ENCODE measurements around the gene EPHA2.
A peak's percentile ranks its signal among the peaks of the same experiment; 100 is the strongest.
"Not testable (repeated sequence)": the region's sequence is repeated elsewhere in the genome, so short reads cannot be mapped to it uniquely, and the experiment has no call there.

The EPHA2 gene

DNA sequence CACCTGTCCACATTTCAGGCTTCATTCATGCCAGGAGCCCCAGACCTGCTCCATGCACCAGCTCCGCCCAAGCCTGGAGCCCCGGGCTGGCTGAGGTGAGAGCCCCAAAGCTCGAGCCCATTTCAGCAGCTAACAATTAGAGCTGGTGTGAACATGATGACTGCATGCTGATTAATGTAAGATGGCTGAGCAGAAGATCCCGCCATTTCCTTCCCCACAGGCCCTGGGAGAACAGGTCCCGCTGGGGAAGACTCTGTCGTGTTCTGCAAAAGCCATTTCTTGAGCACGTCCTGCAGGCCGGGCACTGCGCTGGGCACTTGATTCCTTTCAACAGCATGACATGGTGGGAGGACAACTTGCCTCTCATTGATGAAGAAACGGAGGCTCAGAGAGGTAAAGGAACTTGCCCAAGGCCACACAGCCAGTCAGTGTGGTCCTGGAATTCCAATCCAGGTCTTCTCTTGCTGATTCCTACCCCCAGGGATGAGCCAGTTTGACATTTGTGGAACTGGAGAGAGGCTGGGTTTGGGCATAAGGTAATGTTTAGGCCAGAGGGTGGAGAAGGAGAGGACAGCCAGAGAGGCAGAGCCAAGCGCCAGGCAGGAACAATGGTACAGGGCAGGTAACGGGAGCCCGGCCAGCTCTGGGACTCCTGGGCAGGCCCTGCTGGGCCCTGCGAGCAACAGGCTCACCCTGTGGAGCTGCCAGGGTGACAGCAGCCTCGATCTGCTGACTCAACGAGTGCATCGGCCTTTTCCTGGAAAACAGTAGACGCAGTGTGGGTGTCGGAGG, 28.1 kb upstream of the EPHA2 start:
- no peak for DNase-seq

DNA sequence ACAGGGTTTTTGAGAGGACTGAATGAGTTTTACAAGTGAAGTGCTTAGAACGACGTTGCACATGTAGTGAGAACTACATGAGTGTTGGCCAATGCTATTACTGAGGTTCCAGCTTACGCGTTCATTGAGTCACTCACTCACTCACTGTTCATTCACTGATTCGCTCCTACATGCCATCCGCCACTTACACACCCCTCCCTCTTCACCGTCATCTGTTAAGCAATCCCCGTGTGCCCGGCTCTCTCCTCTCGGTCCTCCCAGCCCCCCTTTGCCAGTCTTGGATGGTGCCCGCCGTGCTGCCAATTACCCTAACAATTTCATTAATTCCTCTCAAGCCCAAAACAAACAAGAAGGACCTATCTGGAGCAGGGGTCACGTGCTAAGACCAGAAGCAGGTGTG, 27.3 kb upstream of the EPHA2 start:
- DNase-seq, result peak; percentile 29

DNA sequence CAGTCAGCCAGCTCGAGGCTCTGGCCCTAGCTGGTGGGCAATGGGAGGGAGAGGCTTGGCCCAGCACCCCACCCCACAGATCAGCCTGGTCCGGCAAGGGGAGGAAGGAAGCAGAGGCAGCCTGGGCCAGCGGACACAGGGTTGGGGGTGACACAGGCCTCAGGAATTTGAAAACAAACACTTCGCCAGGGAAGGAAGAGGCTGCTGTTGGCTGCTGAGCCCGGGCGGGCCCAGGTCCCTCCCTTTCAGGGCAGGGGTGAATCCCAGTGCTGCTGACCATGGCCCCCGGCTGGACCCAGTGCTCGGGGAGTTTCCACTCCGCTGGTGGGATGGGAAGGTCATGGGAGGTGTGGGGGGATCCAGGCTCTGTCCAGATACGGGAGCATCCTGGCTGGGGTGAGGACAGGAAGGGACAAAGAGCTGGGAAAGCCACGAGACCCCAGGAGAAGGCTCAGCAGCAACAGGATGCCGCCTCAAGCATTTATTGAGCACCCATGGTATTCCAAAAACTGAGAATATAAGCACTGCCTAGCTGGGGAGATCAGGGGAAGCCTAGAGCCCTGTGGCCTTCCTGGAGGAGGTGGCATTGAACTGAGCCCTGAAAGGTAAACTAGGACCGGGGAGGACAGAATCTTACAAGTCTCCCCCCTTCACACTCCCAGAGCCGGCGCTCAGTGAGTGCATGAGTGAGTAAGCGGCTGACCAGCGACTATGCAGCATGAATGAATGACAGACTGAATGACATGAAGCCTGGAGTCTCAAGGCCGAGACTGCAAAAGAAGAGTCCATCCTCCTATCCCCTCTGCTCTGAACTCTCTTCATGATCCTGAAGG, 26.2 kb upstream of the EPHA2 start:
- no peak for DNase-seq

DNA sequence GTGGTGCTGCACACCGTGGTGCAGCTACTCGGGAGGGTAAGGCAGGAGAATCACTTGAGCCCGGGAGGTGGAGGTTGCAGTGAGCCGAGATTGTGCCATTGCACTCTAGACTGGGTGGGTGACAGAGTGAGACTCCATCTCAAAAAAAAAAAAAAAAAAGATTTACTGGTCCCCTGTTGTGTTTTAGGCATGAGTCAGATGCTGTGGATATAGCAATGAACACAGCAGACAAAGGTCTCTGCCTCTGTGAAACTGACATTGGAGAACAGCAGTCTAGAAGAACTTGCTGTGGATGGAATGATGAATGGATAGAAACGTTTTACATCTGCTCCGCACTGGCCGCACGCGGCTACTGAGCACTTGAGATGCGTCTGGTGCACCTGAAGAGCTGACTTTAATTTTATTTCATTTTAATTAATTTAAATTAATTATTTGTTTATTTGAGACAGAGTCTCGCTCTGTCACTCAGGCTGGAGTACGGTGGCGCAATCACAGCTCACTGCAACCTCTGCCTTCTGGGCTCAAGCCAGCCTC, 24.5 kb upstream of the EPHA2 start:
- no peak for DNase-seq

DNA sequence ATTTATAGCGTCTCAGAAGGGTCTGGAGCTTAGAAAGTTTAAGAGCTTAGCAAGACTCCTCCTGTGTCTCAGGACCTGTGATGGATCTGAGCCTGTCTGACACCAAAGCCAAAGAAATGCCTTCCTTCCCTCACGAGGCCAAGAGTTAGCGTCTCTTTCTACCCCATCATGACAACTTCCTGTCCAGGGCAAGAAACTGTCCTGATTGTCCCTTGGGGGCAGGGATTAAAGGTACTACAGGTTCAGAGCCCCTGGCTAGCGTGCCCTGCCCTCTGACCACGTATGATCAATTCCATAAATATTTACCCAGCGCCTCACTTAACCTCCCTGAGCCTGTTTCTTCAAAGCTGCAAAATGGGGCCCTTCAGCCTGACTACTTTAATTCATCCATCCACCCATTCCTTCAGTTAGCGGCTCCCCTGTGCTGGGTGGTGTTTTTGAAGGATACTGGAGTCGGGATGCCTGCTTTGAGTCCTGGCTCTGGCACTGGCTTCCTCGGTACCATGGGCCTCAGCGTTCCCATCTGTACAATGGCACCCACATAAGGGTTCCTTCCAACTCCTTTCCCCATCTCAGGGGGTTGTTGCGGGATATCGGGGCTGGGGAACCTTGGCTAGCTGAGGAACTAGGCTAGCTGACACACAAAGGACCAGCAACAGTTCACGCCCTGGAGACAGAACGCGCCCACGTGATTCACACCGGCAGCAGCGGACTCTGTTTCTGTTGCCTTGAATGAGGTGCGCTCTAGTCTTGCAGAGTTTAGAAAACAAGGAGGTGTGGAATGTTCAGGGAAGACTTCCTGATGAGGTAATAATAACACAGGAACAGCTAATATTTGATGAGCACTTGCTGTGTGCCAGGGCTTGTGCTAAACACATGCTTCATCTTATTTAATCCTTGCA, 23.0 kb upstream of the EPHA2 start:
- no peak for DNase-seq

DNA sequence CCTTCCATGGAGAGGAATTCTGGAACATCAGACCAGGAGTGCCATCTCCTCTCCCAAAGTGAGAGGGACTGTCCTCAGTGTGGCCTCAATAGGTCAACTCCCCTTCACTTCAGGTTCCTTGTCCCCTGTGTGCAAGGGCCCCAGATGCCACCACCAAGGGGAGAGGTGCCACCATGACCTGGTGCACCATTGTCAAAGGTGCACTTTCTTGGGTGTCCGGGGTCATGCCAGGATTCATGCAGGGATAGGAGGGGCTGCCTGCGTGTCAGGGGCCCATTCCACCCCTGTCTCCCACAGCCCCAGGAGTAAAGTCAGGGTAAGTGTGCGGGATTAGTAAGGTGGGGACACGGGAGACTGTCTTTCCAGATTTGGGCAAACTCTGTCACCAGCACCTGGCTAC, 21.4 kb upstream of the EPHA2 start:
- DNase-seq, result no peak

DNA sequence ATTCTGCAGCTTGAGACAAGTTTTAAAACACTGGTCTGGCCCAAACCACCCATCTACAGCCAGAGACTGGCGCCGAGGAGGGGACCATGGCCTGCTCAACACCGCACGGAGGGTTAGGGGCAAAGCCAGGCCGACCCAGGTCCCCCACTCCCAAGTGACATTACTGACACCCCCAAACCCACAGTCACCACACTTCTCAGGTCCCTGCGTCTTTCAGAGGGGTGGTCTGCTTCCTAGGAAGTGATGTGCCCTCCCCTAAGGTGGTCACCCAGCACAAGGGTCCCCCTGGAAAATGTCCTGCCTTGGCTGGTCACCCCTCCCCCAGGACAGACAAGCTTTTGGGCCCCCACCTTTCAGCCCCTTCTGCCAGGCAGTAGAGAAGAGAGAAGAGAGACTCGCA, 20.8 kb upstream of the EPHA2 start:
- DNase-seq, result no peak

DNA sequence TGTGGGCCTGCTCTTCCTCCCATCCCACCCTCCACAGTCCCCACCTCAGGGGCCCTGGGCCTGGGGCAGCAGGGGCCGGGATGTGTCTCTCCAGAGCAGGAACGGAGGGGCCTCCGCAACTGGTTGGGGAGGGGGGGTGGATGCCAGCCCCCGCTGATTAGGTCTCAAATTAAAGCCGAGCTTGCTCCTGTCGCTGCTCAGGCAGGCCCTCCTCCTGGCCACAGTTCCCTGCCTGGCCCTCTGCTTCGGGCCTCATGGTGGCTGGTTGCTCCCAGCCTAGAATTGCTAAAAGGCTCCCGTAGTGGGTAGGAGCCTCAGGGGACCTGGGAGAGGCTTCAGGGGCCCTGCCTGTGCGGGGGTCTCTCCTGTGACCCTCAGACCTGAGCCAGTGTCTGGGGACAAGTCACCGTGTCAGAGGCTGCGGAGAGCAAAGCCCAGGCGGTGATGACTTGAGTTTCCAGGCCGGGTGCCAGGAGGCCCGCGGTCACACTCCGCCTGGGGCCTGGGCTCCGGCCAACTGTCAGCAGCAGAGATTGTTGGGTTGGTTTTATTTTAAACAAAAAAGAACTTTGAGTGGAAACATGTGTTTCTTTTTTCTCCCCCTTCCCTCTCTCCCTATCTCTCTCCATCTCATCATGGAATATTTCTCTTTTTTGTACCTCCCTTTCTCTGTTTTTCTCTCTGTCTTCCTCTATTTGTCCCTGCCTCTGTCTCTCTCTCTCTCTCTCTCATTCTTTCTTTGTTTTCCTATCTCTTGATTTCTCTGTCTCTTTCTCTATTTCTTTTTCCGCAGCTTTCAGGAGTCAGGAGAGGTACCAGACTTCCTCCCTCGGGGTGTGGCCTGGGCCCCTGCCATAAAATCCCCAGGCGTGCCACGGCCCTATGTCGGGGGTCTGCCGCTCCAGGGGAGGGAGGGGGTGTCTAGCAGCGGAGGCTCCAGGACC, 20.0 kb upstream of the EPHA2 start:
- no peak for DNase-seq

DNA sequence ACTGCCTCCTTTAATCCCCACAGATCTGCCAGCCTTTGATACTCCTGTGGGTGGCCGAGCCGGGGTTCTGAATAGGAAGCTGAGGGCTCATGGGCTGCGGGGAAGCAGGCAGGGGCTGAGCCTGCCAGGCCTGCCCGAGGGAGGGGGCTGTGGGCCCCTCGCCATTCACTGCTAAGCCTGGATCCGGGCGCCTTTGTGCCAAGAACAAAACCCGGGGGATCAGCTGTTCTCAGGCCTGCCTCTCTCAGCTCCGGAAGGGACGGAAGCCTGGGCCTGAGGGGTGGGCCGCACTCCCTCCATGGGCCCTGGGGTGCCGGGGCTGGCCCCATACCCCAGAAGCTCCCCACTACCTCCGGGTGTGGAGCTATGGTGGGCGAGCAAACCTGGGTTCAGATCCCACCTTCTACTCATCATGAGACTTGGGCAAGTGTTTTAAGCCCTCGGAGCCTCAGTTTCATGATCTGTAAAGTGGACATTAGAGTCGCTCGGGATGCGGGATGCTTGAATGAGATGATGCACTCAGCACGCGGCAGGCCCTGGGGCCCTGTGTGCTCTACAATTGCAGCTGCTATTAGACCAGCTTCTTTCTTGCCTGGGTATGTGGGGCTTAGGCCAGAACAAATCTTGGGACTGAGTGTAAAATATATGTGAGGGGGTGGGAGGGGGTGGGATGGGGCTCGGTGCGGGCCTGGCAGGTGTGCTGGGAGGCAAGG, 19.2 kb upstream of the EPHA2 start:
- no peak for DNase-seq

DNA sequence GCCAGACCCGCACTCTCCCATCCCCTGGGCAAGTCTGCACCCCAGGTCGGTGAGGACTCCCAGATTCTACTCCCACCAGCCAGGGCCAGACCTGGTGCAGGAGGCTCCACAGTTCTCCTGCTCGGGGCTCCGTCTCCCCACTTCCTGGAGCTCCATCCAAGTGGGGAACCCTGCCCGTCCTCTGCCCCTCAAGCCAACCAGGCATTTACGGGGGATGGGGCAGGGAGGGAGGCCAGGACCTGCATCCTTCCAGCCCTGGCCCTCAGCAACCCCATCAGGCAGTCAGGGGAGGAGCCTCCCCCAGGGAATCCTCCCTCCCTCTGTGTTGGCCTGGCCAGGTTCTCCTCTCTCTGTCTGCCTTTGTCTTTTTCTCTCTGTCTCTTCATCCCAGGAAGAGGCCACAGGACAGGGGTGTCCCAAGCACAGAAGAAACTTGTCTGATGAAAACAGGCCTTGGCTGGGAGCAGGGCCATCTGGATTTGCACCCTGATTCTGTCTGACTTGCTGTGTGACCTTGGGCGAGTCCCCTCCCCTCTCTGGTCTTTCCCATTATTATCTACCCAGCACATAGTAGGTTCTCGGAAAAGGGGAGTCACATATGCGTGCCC, 18.5 kb upstream of the EPHA2 start:
- DNase-seq, result no peak

DNA sequence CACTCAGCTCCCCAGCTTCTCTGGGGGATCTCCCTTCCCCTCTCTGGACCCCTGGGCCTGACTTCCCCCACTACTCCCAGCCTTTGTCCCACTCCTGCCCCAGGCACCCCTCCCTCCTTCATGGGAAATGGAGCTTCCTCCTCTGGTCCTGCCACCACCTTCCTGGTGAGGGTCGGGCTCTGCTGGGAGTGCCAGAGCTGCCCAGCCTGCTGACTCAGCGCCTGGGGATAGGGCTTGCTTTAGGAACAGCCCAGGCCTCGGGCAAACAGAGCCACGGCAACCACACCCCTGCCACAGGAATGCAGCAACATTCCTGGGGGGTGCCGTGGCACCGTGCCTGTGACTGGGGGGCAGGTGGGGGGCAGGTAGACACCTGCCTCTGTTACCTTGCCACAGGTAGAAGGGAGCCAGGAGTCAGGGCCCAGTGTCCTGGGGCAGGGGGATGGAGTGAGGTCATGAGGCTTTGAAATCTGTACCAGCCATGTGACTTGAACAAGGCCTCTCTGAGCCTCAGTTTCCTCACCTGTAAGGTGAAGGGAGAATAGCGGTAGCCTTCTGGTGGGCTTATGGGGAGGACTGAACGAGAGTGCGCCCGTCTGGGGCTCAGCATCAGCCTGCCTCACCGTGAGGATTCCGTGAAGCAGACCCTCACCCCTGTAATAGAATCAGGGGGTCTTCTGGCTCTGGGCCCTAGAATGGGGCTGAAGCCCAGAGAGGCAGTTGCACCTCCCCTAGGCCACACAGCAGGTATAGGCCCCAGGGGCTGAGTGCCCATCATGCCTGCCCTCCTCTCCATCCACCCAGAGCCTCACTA, 17.8 kb upstream of the EPHA2 start:
- no peak for DNase-seq

DNA sequence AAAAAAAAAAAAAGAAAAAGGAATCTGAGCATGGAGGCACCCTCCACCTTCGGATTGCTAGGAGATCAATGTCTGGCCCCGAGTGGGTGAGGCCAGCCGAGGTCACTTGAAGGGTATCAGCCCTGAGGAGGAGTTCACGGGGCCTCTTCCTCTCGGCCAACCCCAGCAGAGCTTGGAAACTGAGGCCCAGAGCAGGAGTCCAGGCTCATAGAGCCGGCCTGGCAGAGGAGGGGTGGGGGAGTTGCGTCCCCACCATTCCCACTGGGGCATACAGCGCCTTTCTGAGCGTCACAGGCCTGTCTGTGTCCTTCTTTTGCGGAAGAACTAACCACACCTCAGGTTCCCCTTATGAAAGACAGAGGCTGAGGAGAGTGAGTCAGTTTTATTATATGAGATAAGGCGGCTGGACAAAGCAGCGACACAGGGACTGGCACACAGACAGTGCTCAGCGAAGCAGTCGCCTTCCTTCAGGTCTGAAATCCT, 17.1 kb upstream of the EPHA2 start:
- no peak for DNase-seq

DNA sequence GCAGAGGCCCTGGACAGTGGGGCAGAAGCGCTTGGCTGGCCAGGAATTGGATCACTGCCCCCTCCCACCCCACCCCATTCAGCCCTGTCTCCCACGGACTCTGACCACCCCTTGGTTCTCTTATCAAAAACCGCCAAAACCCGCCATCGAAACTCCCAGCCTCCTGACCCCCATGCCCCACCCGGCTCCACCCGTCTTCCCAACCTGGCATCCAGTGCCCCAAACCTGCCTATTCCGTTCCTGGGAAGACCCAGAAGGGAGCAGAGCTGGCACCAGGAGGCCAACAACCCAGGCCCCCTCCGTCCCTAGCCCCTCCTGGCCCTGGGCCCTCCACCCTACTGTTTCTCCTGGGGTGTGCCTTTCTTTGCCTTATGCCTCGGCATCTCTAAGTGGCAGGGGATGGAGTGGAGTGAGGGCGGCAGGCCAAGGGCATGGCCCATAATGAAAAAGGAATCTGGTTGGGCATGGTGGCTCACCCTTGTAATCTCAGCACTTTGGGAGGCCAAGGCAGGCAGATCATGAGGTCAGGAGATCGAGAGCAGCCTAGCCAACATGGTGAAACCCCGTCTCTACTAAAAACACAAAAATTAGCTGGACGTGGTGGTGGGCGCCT, 16.5 kb upstream of the EPHA2 start:
- no peak for DNase-seq

DNA sequence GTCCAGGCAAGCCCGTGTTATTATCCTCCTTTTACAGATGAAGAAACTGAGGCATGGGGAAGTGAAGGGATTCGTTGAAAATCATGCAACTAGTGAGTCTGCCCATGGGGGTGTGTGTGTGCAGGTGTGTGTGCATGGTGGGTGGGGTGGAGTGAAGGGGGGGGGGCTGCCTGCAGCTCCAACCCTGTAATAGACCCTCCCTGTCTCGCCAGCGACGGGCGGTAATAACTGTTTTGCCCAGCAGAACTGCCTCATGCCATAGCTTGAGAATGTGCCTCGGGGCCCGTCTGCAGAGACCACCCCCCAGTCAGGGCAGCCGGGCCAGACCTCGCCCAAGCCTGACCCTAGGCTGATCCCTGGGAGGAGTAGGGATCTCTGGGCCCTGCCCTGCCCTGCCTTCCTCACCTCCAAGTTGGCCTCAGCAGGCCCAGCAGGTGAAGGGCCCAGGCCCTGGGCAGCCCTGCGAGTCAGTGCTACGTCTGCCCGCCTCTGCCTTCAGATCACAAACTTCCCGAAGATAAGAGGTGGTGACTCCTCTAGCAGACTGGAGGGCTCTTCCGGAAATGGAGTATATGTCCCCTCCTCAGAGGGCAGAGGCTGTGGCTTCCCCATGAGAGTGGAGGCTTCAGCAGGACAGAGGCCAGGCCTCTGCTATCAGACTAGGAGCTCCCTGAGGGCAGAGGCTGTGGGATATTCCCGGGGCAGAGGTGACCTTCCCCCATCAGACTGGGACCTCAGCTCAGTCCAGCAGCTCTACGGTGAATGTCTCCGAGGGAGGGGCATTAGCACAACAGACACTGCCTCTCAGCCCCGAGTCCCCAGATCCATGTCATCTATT, 15.7 kb upstream of the EPHA2 start:
- DNase-seq, result no peak

DNA sequence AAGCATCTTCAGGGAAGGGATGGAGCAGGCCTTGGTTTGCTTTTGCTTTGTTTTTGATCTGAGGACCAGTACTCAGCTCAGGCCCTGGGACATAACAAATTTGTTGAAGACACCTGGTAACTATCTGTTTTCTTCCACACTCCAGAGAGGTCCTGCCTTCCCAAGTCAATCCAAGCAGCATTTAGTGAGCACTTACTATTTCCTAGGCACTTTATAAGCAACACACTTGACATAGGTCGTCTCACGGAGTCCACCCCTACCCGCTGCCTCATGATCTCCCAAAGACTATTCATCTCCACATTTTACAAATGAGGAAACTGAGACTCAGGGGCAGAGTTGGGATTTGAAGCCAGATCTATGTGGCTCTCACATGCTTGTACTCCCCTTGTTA, 14.4 kb upstream of the EPHA2 start:
- no peak for DNase-seq

DNA sequence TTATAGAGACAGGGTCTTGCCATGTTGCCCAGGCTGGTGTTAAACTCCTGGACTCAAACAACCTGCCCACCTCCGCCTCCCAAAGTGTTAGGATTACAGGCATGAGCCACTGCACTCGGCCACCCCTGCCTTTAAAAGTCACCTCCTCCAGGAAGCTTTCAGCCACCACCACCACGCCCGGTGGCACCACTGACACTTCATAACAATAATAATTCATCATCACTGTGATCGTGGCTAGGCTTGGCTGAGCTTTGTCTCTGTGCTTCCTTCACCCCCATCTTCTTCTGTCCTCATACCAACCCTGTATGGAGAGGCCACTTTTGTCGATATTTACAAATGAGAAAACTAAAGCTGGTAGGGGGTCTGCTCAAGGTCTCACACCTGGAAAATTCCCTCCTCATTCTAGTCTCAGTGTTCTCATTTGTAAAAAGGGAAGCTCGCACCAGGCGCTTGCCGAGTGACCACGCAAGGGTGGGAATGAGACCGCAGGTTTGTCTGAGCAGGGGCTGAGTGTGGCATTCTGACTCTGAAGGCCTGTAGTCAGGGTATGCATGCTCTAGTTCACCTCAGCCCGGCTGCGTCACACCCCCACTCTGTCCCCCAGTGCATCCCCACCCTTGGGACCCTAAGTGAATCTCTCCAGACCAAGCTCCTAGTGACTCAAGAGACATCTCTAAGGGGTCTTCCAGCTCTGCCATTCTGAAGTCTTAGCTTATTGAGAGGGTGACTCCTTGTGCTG, 12.9 kb upstream of the EPHA2 start:
- no peak for DNase-seq

DNA sequence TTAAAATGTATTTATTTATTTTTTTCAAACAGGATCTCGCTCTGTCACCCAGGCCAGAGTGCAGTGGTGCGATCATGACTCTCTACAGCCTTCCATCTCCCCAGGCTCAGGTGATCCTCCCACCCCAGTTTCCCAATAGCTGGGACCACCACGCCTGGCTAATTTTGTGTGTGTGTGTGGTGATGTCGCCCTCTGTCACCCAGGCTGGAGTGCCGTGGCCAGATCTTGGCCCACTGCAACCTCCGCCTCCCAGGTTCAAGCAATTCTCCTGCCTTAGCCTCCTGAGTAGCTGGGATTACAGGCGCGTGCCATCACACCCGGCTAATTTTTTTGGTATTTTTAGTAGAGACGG, 12.3 kb upstream of the EPHA2 start:
- not testable (repeated sequence) for DNase-seq
